Umbilical cord (tissue), 2 donors: ENCODE data around the gene MRTFA. TPM values are rescaled to one million over a fixed set of nuclear protein-coding genes. Genes with fewer than 3 reads are reported as not detected.
"Not testable (repeated sequence)": the region's sequence is repeated elsewhere in the genome, so short reads cannot be mapped to it uniquely, and the experiment has no call there.

ENCODE experiments used
- DNase-seq: peaks from one replicate; pipeline ENCODE4 v3.0.0-alpha.2; 2015; ENCODE audit warnings: low spot score
- total RNA-seq: library from RNA; depleted of rRNA; stranded (reverse); fragments of >200 nt; gene quantifications from one replicate; pipeline ENCODE4 v1.2.3, GENCODE V29; 2014; ENCODE audit warnings: low replicate concordance; ENCODE audit not compliant: insufficient read depth

MRTFA gene
- total RNA-seq, 1 donor from 2014 or later = 85.2 TPM

DNA sequence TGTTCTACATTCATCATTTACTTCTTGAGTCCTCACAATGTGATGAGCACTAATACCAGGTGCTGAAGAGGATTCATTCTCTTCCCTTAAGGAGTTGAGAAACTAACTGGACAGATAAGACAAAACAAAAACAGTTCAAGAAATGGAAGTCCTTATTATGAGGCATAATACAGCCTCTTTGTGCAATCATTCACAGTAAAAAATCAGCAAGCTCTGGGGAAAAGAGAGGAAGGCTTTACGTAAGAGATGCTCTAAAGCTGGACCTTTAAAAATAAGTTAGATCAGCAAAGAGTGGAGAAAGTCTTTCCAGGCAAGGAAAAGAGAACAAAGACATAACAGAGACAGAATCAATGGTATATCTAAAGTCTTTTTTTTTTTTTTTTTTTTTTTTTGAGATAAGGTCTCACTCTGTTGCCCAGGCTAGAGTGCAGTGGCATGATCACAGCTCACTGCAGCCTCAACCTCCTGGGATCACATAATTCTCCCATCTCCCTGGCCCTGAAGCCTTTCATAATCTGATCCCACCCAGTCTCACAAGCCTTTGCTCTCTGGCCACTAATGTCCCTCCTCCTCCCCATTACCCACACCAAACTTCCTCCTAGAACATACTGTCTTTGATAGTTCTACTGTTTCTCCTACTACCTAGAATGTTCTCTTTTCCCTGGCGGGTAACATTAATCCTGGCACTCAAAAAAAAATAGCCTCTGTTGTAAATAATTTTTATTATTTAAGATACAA is 40.9 kb downstream of the MRTFA start:
- DNase-seq = no peak

DNA sequence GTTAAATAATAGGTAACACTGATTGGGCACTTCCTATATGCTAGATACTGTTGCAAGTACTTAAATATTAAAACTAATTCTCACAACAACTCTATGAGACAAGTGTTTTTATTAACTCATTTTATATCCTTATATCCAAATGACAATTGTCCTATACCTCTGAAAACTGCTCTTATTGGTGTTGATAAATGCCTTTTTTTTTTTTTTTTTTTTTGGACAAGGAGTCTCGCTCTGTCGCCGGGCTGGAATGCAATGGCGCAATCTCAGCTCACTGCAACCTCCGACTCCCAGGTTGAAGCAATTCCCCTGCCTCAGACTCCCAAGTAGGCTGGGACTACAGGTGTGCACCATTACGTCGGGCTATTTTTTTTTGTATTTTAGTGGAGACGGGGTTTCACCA is 41.6 kb downstream of the MRTFA start:
- no peak for DNase-seq

DNA sequence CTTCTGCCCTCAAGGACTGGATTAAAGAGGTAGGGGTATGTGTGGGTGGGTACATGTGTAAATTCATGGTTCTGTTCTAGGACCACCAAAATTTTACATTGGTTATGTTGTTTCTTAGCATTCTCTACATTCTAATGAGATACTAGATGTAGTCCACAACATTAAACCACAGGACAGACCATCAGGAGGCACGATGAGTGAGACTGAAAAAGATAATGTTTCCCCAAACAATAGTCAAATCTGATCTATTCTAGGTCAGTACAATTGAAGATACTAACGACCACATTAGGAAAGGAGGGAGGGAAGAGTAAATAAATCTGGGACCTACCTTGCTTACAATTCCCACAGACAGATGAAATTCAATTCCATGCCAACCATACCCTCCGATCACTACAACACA is 42.2 kb downstream of the MRTFA start:
- DNase-seq = no peak

GRCh38 chr22:40593460-40594273 is 42.9 kb downstream of the MRTFA start:
- peak; percentile 64 for DNase-seq

DNA sequence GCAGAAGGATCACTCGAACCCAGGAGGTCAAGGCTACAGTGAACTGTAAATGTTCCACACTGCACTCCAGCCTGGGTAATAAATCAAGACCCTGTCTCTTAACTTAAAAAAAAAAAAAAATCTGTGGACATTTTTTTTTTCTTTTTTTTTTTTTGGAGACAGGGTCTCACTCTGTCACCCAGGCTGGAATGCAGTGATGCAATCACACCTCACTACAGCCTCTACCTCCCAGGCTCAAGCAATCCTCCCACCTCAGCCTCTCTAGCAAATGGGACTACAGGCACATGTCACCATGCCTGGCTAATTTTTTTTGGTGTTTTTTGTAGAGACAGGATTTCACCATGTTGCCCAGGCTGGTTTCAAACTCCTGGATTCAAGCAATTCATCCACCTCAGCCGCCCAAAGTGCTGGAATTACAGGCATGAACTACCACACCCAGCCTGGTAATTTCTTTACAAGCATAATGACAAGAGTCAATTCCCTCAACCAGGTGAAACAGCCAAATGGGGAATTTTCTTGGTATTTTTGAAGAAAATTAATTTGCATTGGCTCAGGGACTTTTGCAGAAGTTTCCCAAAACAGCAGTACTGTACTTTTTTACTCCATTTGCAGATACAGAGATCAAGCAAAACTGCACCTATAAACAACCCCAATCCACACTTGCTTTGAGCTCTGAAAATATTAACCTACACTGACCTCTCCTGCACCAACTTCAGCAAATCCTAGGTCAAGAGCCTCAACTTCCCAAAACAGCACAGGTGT is 44.0 kb downstream of the MRTFA start:
- DNase-seq = no peak

GRCh38 chr22:40588726-40589125 is 47.8 kb downstream of the MRTFA start:
- DNase-seq = peak; percentile 44

GRCh38 chr22:40586781-40587180 is 49.7 kb downstream of the MRTFA start:
- no peak for DNase-seq

DNA sequence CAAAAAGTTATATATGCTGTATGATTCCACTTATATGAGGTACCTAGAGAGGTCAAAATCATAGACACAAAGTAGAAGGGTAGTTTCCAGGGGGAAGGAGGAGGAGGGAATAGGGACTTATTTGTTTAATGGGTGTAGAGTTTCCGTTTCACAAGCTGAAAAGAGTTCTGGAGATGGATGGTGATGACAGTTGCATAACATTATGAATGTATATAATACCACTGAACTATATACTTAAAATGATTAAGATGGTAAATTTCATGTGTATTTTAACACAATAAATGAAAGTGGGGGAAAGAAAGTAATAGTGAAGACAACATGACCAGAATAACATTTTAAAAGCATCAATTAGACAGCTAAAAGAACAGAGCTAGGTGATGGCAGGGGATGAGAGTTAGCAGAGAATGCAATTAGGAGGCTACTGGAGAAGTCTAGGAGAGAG is 51.2 kb downstream of the MRTFA start:
- no peak for DNase-seq

- DNase-seq = not testable (repeated sequence)
These were observed 51.8 kb downstream of the MRTFA start for GRCh38 chr22:40584766-40585165.

DNA sequence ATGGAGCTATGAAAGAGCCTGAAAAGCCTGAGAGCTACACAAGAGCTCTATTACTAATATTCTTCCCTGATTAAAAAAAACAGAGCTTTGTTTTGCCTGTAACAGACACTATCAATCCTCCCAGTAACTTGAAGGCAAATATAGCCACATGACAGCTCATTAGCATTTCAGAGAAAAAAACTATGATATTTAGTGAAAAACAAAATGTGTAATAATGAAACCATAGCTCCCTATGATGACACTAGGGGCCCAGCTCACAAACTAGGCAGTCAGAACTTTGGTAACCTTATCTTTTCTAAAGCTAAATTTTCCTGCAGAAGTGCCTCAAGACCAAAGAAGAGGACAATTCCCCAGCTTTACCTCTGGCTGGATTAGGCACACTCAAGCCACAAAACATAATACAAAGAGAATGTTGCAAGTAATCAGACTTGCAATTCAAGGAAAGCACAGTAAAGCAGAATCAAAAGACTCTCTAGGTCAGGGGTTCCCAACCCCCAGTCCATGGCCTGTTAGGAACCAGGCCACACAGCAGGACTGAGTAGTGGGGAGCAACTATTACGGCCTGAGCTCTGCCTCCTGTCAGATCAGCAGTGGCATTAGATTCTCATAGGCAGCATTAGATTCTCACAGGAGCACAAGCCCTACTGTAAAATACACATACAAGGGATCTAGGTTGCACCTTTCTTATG is 53.3 kb downstream of the MRTFA start:
- no peak for DNase-seq

DNA sequence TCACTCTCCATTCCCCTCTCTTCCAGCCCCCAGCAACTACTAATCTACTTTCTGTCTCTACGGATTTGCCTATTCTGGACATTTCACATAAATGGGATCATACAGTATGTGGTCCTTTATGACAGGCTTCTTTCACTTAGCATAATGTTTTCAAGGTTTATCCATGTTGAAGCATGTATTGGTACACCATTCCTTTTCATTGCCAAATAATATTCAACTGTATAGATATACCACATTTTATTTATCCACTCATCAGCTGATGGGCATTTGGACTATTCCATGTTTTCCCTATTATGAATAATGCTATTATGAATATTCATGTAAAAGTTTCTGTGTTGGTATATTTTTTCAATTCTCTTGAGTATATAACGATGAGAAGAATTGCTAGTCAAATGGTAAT is 54.5 kb downstream of the MRTFA start:
- no peak for DNase-seq

DNA sequence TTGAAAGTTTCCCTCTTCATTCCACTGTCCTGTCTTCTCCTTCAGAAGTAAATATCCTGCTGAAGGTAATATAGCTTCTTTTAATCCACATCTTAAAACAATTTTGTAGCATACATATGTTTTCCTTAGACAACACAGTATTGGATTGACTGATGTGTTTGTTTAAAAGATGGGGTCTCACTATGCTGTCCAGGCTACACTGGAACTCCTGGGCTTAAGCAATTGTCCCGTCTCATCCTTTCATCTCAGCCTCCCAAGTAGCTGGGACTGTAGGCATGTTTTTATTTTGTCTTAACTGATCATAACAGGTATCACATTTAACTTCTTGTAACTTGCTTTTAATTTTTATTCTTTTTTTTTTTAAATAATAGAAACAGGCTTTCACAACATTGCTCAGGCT is 55.9 kb downstream of the MRTFA start:
- no peak for DNase-seq

DNA sequence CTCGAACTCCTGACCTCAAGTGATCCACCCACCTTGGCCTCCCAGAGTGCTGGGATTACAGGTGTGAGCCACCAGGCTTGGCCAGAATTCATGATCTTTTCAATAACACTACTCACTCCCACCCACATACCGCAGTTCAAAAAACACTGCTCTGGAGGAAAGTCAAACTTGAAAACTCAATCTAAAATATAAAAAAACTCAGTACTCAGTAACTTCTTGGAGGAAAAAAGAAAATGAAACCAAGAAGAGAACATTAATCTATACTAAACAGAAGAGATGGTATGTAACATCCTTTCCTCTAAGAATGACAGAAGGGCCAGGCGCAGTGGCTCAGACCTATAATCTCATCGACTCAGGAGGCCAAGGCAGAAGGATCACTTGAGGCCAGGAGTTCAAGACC is 58.3 kb downstream of the MRTFA start:
- DNase-seq = no peak

DNA sequence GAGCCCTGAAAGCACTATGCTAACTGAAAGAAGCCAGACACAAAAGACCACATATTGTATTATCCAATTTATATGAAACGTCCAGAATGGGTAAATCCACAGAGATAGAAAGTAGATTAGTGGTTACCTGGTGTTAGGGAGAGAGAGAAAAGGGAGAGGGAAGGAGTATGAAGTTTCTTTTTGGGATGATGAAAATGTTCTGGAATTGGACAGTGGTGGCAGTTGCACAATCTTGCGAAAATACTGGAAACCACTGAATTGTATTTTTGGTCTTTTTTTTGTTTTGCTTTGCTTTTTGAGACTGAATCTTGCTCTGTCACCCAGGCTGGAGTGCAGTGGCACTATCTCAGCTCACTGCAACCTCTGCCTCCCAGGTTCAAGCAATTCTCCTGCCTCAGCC is 63.5 kb downstream of the MRTFA start:
- no peak for DNase-seq

DNA sequence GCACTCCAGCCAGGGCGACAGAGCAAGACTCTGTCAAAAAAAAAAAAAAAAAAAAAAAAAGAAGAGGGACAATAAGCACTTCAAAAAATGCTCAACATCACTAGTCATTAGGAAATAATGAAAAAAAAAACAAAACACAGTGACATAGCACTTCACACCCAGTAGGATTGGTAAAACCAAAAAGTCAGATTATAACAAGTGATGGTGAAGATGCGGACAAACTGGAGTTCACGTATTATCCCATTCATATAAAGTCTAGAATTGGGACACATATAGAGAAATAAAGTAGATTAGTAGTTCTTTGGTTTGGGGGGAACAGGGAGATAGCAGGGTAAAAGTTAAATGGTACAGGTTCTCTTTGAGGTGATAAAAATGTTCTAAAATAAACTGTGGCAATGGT is 64.6 kb downstream of the MRTFA start:
- DNase-seq = no peak

DNA sequence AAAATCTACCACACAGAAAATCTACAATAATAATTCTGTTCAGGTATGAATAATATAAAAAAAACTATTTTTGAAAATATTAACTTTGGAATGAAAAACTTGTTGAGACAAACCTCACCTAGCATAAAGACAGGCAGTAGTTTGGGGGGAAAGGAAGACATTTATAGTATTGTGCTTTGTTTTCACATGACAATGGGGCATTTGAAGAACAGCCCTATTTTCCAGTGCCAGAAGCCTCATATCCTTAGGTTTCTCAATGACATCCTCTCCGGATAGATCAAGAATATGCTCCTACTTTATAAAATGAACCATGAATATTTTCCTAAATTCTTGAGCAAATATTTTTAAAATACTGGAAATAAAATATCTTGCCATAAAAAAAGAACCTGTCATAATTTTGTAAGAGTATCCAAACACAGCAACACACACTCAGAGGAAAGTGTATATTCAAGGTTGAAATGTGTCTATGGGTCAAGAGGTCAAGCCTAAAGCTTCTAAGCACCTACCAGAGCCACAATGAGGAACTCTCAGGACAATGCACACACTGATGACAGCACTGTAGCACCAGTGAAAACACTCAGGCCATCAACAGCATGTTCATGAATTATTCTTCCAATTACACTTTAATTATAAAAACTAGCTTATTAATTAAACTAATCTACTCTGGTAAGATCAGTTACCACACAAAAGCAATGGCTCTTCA is 68.7 kb downstream of the MRTFA start:
- no peak for DNase-seq

- no peak for DNase-seq
These were observed 69.4 kb downstream of the MRTFA start for GRCh38 chr22:40567106-40567505.

- DNase-seq = no peak
These were observed 75.5 kb downstream of the MRTFA start for GRCh38 chr22:40560994-40561515.

DNA sequence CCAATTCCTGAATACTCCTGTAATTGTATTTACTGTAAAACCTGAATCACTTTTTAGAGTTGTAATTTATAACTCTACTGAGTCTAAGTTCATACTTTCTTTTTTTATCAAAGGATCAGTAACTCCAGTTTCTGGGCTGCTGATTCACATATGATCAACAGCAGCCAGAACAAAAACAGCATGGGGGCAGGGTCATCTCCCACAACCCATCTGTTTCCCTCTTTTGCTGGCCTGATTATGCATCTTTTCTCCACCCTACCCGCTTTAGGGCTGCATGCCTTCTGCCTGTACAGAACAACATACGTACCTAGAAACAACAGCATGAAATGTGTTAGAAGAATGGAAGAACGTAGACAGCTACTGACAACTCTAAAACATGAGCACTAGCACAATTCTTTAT is 76.0 kb downstream of the MRTFA start:
- peak; percentile 11 for DNase-seq

- no peak for DNase-seq
These were observed 78.5 kb downstream of the MRTFA start for GRCh38 chr22:40557972-40558371.

- DNase-seq = no peak
These were observed 79.9 kb downstream of the MRTFA start for GRCh38 chr22:40556641-40557040.
